ENCODE data around the gene CNTLN. TPM values are rescaled to one million over a fixed set of nuclear protein-coding genes. Genes with fewer than 3 reads are reported as not detected.
"Not testable (repeated sequence)": the region's sequence is repeated elsewhere in the genome, so short reads cannot be mapped to it uniquely, and the experiment has no call there.

Gene CNTLN
- total RNA-seq, 2 experiments from 2014 or later = 1.2 to 1.5 TPM

DNA sequence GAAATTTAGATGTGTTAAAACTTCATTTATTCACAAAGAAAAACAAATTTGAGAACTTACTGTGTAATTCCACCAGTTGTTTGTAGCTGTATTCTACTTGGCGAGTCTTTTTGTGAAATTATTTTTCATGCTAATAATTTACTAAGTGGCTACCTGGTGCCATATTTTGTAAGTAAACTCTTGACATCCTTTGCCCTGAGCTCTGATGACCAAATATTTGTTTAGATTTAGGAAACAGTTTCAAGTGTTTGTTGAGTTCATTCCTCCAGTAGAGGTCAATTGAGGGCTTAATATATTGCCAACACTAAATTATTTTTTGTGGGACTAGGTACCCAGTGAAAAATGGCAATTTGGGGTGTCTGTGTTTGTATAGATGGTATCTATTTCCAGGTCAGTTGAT, 3.7 kb downstream of the CNTLN start:
- no peak overlapping the region for H3K4me3 Mint-ChIP-seq
- peaks cover 19% of the 10 kb centered on the region for H3K27me3 Mint-ChIP-seq (ENCODE audit: low read depth)
- ChIA-PET CTCF (interaction anchor here (1.4 kb wide), 1 partner anchor 22 kb away, joined by 3 read pairs; no protein-coding TSS in a partner anchor), POLR2A (no interaction called here)
- ATAC-seq = no peak
- H3K27ac Mint-ChIP-seq = no peak overlapping the region
- H3K36me3 Mint-ChIP-seq (ENCODE audit: low read depth) = peaks cover 7% of the 10 kb centered on the region
- no peak for DNase-seq
- peaks cover 13% of the 10 kb centered on the region for H3K4me1 Mint-ChIP-seq (ENCODE audit: low read depth)
- no peaks in the 10 kb centered on the region for H3K9me3 Mint-ChIP-seq (ENCODE audit: insufficient read depth)

DNA sequence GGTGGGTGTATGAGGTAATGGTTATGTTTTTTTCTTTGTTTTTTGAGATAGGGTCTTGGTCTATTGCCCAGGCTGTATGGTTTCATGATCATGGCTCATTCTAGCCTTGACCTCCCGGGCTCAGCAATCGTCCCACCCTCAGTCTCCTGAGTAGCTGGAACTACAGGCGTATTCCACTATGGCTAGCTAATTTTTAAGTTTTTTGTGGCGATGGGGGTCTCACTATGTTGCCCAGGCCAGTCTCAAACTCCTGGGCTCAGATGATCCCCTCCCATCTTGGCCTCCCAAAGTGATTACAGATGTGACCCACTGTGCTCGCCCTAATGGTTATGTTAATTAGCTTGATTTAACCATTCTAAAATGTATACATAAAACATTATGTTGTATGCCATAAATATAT, 5.6 kb downstream of the CNTLN start:
- Mint-ChIP-seq H3K27ac (no peak overlapping the region), H3K4me1 (ENCODE audit: low read depth) (peaks cover 6% of the 10 kb centered on the region), H3K4me3 (no peak overlapping the region), H3K9me3 (ENCODE audit: insufficient read depth) (no peaks in the 10 kb centered on the region), H3K36me3 (ENCODE audit: low read depth) (peaks cover 2% of the 10 kb centered on the region), H3K27me3 (ENCODE audit: low read depth) (peaks cover 8% of the 10 kb centered on the region)
- ChIA-PET CTCF (no interaction called here), POLR2A (no interaction called here)
- no peak for DNase-seq
- ATAC-seq = no peak

DNA sequence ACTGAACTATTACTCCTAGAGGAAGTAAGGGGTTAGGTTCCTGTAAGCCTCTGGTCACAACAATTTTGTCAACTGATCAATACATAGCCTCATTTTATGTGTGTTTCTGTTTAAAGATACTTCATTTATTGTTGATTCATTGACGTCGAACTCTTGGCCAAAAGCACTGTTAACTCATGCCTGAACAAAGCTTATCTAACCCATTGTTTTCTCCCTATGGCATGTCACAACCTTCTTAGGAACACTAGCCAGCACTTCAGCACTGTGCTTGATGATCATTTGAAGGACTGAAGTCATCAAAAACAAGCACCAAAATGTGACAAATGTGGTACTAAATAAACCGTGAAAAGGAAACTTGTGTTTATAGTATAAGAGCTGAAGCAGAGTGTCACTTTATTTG, 13.5 kb downstream of the CNTLN start:
- CTCF ChIA-PET = interaction anchor here (0.8 kb wide), 1 partner anchor 85 kb away, joined by 3 read pairs; no protein-coding TSS in a partner anchor

DNA sequence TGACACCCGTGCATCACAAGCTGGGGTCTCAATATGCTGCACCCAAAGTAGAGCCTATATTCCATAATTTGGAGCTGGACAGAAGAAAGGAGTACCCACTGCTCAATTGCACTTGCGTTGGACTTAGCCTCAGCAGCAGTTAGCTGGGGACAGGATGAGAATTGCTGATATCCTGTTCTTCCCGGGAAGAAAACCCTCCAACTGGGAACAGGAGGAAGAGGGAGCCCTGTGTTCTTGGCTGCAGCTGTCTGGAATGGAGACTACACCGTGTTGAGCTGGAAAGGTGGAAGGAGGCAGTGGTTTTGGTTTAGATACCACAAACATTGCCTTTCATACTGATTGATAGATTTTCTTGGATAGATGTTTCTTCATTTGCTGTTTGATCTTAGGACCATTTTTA, 24.6 kb downstream of the CNTLN start:
- no peak for ATAC-seq
- Mint-ChIP-seq H3K4me1 (ENCODE audit: low read depth) (no peaks in the 10 kb centered on the region), H3K36me3 (ENCODE audit: low read depth) (no peaks in the 10 kb centered on the region), H3K27ac (no peak overlapping the region), H3K4me3 (no peak overlapping the region), H3K9me3 (ENCODE audit: insufficient read depth) (peaks cover 3% of the 10 kb centered on the region), H3K27me3 (ENCODE audit: low read depth) (no peaks in the 10 kb centered on the region)
- POLR2A ChIA-PET = no interaction called here
- DNase-seq = no peak
- CTCF ChIA-PET = no interaction called here

More for the DNA sequence above, 13.5 kb downstream of the CNTLN start:
- no peak overlapping the region for H3K4me3 Mint-ChIP-seq
- no peak overlapping the region for H3K27ac Mint-ChIP-seq
- no peaks in the 10 kb centered on the region for H3K27me3 Mint-ChIP-seq (ENCODE audit: low read depth)
- H3K9me3 Mint-ChIP-seq (ENCODE audit: insufficient read depth) = no peaks in the 10 kb centered on the region
- DNase-seq (no peak), ATAC-seq (no peak)
- H3K4me1 Mint-ChIP-seq (ENCODE audit: low read depth) = no peaks in the 10 kb centered on the region
- no peaks in the 10 kb centered on the region for H3K36me3 Mint-ChIP-seq (ENCODE audit: low read depth)
- POLR2A ChIA-PET = no interaction called here

DNA sequence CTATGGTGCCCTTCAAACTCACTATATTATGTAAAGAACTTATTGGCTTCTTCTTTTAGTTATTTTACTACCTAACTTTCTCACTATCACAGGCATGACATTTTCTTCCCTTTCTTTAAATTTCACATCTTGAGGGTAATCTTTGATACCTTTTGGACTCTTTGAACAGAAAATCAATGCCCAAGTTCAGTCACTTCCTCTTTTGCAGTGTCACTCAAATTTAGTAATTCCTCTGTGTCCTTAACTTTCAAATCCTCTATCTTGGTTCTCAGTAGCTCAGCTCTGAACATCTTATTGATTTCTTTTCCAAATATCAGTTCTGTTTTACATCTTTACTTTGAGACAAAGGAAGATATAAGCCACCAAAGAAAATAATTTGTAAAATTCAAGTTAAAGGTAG, 25.5 kb downstream of the CNTLN start:
- ChIA-PET CTCF (no interaction called here), POLR2A (no interaction called here)
- Mint-ChIP-seq H3K27ac (no peak overlapping the region), H3K4me1 (ENCODE audit: low read depth) (no peaks in the 10 kb centered on the region), H3K4me3 (no peak overlapping the region), H3K27me3 (ENCODE audit: low read depth) (no peaks in the 10 kb centered on the region), H3K9me3 (ENCODE audit: insufficient read depth) (peaks cover 3% of the 10 kb centered on the region), H3K36me3 (ENCODE audit: low read depth) (no peaks in the 10 kb centered on the region)
- ATAC-seq (no peak), DNase-seq (no peak)

DNA sequence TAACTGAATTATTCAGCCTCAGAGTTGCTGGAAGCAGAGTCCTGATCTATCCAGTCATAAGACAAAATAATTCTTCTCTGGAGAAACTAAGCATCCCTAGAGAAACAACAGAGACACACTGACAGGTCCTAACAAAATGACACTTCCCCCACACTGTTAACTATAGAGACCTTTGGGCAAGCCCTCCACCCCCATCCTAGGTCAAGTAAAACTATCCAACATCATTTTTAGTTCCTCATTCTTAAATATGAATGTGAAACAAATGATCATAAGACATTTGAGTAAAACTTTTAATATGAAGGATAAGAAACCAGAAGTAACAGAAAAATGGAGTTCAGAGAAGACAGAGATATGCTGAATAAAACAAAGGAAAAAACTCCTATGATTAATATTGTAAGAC, 30.9 kb downstream of the CNTLN start:
- ChIA-PET POLR2A (no interaction called here), CTCF (no interaction called here)
- no peaks in the 10 kb centered on the region for H3K27me3 Mint-ChIP-seq (ENCODE audit: low read depth)
- no peak overlapping the region for H3K27ac Mint-ChIP-seq
- no peak for DNase-seq
- no peak overlapping the region for H3K4me3 Mint-ChIP-seq
- no peak for ATAC-seq
- no peaks in the 10 kb centered on the region for H3K36me3 Mint-ChIP-seq (ENCODE audit: low read depth)
- peaks cover 5% of the 10 kb centered on the region for H3K9me3 Mint-ChIP-seq (ENCODE audit: insufficient read depth)
- H3K4me1 Mint-ChIP-seq (ENCODE audit: low read depth) = no peaks in the 10 kb centered on the region

DNA sequence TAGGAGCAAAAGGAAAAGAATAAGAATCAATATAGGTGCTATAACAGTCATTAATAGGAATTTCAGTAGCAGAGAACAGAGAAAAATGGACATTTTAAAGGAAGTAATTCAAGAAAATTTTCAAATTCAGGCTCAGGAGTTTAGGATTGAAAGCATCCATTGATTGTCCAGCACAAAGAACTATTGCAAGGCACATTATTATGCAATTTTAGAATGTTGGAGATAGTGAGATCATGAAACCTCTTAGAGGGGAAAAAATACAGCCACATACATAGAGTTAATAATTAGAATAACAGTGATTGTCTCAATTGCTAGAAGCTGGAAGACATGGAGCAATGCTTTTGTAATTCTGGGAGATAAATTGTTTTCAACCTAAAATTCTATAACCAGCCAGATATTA, 31.5 kb downstream of the CNTLN start:
- Mint-ChIP-seq H3K36me3 (ENCODE audit: low read depth) (no peaks in the 10 kb centered on the region), H3K27me3 (ENCODE audit: low read depth) (no peaks in the 10 kb centered on the region), H3K27ac (no peak overlapping the region), H3K4me1 (ENCODE audit: low read depth) (no peaks in the 10 kb centered on the region), H3K4me3 (no peak overlapping the region), H3K9me3 (ENCODE audit: insufficient read depth) (peaks cover 10% of the 10 kb centered on the region)
- ChIA-PET POLR2A (no interaction called here), CTCF (no interaction called here)
- no peak for DNase-seq
- no peak for ATAC-seq

DNA sequence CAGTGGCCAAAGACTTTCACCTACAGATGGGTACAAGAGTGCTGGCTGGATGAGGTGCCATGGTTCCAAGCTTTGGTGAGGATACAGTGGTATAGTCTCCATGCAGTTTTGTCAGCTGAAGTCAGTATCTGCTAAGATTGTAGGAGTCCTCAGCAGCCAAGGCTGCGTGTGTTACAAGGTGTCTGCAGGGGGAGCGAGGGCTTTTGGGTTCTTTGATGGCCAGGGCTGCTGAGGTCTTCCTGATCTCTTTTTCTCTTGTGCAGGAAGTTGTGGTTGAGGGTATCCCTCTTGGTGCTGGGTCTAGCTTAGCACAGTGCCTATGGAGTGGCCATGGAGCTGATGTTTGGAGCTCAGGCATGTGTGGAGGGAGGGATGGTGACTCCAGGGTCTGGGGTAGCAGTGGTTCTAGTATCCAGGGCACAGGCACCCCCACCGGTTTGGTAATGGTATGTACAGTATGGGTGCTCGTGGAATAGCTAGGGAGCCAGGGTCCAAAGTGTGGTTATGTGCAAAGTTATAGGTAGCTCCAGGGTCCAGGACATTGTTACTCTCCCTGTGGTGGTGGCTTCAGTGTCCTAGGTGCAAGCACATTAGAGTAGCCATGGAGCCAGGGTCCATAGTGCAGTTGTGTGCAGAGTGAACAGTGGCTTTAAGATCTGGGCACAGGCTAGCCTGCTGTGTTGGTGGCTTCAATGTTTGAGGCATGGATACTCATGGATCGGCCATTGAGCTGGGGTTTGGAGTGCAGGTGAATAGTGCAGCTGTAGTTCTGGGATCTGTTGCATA, 36.7 kb downstream of the CNTLN start:
- no peak for DNase-seq
- peaks cover 15% of the 10 kb centered on the region for H3K9me3 Mint-ChIP-seq (ENCODE audit: insufficient read depth)
- no peaks in the 10 kb centered on the region for H3K36me3 Mint-ChIP-seq (ENCODE audit: low read depth)
- ChIA-PET POLR2A (no interaction called here), CTCF (no interaction called here)
- no peak overlapping the region for H3K27ac Mint-ChIP-seq
- H3K4me3 Mint-ChIP-seq = no peak overlapping the region
- no peaks in the 10 kb centered on the region for H3K27me3 Mint-ChIP-seq (ENCODE audit: low read depth)
- no peaks in the 10 kb centered on the region for H3K4me1 Mint-ChIP-seq (ENCODE audit: low read depth)
- ATAC-seq = no peak

DNA sequence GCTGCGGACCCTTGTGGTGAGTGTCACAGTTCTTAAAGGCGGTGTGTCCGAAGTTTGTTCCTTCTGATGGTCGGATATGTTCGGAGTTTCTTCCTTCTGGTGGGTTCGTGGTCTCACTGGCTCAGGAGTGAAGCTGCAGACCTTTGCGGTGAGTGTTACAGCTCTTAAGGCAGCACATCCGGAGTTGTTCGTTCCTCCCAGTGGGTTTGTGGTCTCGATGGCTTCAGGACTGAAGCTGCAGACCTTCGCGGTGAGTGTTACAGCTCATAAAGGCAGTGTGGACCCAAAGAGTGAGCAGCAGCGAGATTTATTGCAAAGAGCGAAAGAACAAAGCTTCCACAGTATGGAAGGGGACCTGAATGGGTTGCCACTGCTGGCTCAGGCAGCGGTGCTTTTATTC, 42.7 kb downstream of the CNTLN start:
- H3K36me3 Mint-ChIP-seq (ENCODE audit: low read depth); H3K27me3 Mint-ChIP-seq (ENCODE audit: low read depth); CTCF ChIA-PET; H3K4me1 Mint-ChIP-seq (ENCODE audit: low read depth); DNase-seq; POLR2A ChIA-PET; H3K4me3 Mint-ChIP-seq; ATAC-seq; H3K27ac Mint-ChIP-seq: not testable (repeated sequence)
- H3K9me3 Mint-ChIP-seq (ENCODE audit: insufficient read depth) = peaks cover 13% of the 10 kb centered on the region

DNA sequence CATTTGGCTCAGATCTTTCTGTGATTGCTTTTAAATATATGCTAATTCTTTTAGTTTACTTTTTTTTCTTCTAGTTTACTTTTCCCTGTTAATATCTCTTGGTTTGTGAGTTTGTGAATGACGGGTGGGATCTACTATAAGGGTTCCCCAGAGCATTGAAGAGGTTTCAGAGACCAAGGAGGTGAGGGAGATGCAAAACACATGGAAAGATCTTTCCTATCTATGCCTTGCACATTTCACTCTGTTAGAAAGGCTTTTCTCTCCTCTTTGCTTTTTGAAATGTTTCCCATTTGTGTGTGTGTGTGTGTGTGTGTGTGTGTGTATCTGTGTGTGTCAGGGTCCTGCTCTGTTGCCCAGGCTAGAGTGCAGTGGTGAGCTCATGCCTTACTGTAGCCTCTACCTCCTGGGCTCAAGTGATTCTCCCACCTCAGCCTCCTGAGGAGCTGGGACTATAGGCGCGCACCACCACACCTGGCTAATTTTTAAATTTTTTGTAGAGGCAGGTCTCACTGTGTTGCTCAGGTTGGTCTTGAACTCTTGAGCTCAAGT, 50.7 kb downstream of the CNTLN start:
- no peaks in the 10 kb centered on the region for H3K27me3 Mint-ChIP-seq (ENCODE audit: low read depth)
- ATAC-seq (no peak), DNase-seq (no peak)
- H3K4me3 Mint-ChIP-seq = no peak overlapping the region
- no peaks in the 10 kb centered on the region for H3K9me3 Mint-ChIP-seq (ENCODE audit: insufficient read depth)
- H3K36me3 Mint-ChIP-seq (ENCODE audit: low read depth) = no peaks in the 10 kb centered on the region
- no peak overlapping the region for H3K27ac Mint-ChIP-seq
- no peaks in the 10 kb centered on the region for H3K4me1 Mint-ChIP-seq (ENCODE audit: low read depth)
- ChIA-PET CTCF (no interaction called here), POLR2A (no interaction called here)

DNA sequence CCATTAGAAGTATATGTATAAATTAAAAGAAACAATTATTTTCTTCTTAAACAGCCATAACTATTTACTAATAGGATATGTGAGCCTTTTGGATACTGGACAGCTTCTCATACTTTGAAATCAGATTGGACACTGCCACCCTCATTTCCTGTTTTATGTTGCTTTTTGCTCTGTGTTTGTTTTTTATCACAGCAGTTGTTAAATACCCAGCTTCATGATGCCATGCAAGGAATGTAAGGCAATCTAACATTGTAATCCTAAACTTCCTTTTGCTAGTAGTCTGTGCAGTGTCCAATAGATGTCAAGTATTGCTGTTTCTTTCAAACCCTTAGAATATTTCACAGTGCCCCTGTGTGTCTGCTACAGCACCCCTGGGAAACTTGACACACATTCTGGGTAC, 56.2 kb downstream of the CNTLN start:
- DNase-seq = no peak

DNA sequence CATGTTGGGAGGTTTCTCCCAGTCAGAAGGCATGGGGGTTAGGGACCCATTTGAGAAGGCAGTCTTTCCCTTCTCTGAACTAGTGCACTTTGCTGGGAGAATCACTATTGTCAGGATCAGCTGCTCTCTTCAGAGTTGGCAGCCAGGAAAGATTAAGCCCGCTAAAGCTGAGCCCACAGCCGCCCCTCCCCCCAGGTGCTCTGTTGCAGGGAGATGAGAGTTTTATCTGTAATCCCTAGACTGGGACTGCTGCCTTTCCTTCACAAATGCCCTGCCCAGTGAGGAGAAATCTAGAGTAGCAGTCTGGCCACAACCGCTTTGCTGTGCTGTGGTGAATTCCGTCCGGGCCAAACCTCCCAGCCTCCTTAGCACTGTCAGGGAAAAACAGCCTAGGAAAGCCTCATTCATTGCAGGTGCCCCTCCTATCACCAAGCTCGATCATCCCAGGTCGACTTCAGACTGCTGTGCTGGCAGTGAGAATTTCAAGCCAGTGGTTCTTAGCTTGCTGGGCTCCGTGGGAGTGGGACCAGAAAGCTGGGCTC, 69.8 kb downstream of the CNTLN start:
- Mint-ChIP-seq H3K36me3 (ENCODE audit: low read depth) (no peaks in the 10 kb centered on the region), H3K4me3 (no peak overlapping the region), H3K4me1 (ENCODE audit: low read depth) (no peaks in the 10 kb centered on the region), H3K27me3 (ENCODE audit: low read depth) (no peaks in the 10 kb centered on the region), H3K9me3 (ENCODE audit: insufficient read depth) (peaks cover 15% of the 10 kb centered on the region), H3K27ac (no peak overlapping the region)
- ChIA-PET POLR2A (no interaction called here), CTCF (no interaction called here)
- no peak for ATAC-seq
- DNase-seq = no peak

More for the DNA sequence above, 56.2 kb downstream of the CNTLN start:
- CTCF ChIA-PET = no interaction called here
- ATAC-seq = no peak
- no peak overlapping the region for H3K4me3 Mint-ChIP-seq
- H3K27ac Mint-ChIP-seq = no peak overlapping the region
- H3K9me3 Mint-ChIP-seq (ENCODE audit: insufficient read depth) = no peaks in the 10 kb centered on the region
- POLR2A ChIA-PET = no interaction called here
- H3K4me1 Mint-ChIP-seq (ENCODE audit: low read depth) = no peaks in the 10 kb centered on the region
- no peaks in the 10 kb centered on the region for H3K27me3 Mint-ChIP-seq (ENCODE audit: low read depth)
- no peaks in the 10 kb centered on the region for H3K36me3 Mint-ChIP-seq (ENCODE audit: low read depth)

DNA sequence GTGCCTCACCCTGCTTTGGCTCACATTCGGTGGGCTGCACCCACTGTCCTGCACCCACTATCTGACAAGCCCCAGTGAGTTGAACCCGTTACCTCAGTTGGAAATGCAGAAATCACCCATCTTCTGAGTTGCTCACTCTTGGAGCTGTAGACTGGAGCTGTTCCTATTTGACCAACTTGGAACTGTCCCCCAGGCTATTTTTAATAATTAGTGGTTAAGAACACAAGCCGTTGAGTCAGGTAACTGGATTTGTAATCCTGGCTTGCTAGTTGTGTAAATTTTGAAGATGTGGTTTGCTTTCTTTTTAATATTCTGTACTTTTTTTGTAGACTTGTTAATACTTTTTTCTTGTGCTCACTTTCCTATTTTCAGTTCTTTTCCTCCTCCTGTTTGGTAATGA, 81.2 kb downstream of the CNTLN start:
- POLR2A ChIA-PET = no interaction called here
- Mint-ChIP-seq H3K4me1 (ENCODE audit: low read depth) (no peaks in the 10 kb centered on the region), H3K36me3 (ENCODE audit: low read depth) (no peaks in the 10 kb centered on the region), H3K9me3 (ENCODE audit: insufficient read depth) (peaks cover 5% of the 10 kb centered on the region), H3K27ac (no peak overlapping the region), H3K27me3 (ENCODE audit: low read depth) (no peaks in the 10 kb centered on the region), H3K4me3 (no peak overlapping the region)
- ATAC-seq (no peak), DNase-seq (no peak)
- CTCF ChIA-PET = no interaction called here
